GM23338 (cell line): ENCODE data around the gene TBX10.

Experiments used
- CREB1 ChIP-seq: fragments of 250-450 bp; sonication (Bioruptor Pico); IDR thresholded peaks from 2 replicates; pipeline ENCODE4 v1.5.0; 2020; ENCODE audit warnings: low read depth, mild to moderate bottlenecking, moderate library complexity
- EZH2 ChIP-seq: fragments of 200-600 bp; sonication (generic); IDR thresholded peaks from one replicate; pipeline ENCODE4 v1.8.0; 2017; ENCODE audit warnings: antibody characterized with exemption, mild to moderate bottlenecking, low read depth; ENCODE audit not compliant: unreplicated experiment
- EZH2phosphoT487 ChIP-seq: fragments of 200-600 bp; sonication (generic); IDR thresholded peaks from one replicate; pipeline ENCODE4 v1.8.1; 2018; ENCODE audit warnings: antibody characterized with exemption; ENCODE audit not compliant: unreplicated experiment
- JUNB ChIP-seq: IDR thresholded peaks from one replicate; pipeline ENCODE4 v1.6.1; 2016; ENCODE audit warnings: antibody characterized with exemption; ENCODE audit not compliant: unreplicated experiment
- NANOG ChIP-seq: IDR thresholded peaks from 2 replicates; pipeline ENCODE4 v1.6.1; 2016; ENCODE audit warnings: antibody characterized with exemption, borderline replicate concordance
- POLR2AphosphoS5 ChIP-seq: IDR thresholded peaks from 2 replicates; pipeline ENCODE4 v1.6.1; 2016; ENCODE audit warnings: antibody characterized with exemption, low read depth
- ZNF114 ChIP-seq: fragments of 250-450 bp; sonication (Bioruptor Pico); IDR thresholded peaks from 2 replicates; pipeline ENCODE4 v1.5.0; 2020; ENCODE audit warnings: mild to moderate bottlenecking, moderate library complexity
- TF ChIP-seq, protein P1 (sequence below), 2 experiments: fragments of 200-600 bp in 1 of 2; sonication (generic) in 1 of 2; conservative IDR thresholded peaks; 2 replicates each; pipeline versions ENCODE4 v1.5.1 to v1.6.1; 2016 to 2017; ENCODE audit warnings: antibody characterized with exemption in 2 of 2, low read depth in 2 of 2, mild to moderate bottlenecking in 2 of 2, moderate library complexity in 1 of 2
- TF ChIP-seq, protein P2 (sequence below): IDR thresholded peaks from one replicate; pipeline ENCODE4 v1.6.1; 2018; ENCODE audit warnings: antibody characterized with exemption; ENCODE audit not compliant: unreplicated experiment
- TF ChIP-seq, protein P3 (sequence below): IDR thresholded peaks from 2 replicates; pipeline ENCODE4 v1.6.1; 2016; ENCODE audit warnings: antibody characterized with exemption
- TF ChIP-seq, protein P4 (sequence below): fragments of 250-450 bp; sonication (Bioruptor Pico); IDR thresholded peaks from 2 replicates; pipeline ENCODE4 v1.5.0; 2020; ENCODE audit warnings: mild to moderate bottlenecking, moderate library complexity

GRCh38 chr11:67662835-67663531, 23.4 kb upstream of the TBX10 start:
- TF ChIP-seq, protein P1, sequence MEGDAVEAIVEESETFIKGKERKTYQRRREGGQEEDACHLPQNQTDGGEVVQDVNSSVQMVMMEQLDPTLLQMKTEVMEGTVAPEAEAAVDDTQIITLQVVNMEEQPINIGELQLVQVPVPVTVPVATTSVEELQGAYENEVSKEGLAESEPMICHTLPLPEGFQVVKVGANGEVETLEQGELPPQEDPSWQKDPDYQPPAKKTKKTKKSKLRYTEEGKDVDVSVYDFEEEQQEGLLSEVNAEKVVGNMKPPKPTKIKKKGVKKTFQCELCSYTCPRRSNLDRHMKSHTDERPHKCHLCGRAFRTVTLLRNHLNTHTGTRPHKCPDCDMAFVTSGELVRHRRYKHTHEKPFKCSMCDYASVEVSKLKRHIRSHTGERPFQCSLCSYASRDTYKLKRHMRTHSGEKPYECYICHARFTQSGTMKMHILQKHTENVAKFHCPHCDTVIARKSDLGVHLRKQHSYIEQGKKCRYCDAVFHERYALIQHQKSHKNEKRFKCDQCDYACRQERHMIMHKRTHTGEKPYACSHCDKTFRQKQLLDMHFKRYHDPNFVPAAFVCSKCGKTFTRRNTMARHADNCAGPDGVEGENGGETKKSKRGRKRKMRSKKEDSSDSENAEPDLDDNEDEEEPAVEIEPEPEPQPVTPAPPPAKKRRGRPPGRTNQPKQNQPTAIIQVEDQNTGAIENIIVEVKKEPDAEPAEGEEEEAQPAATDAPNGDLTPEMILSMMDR (conservative IDR thresholded peaks at IDR 0.05; ENCODE audit: low read depth in 2 of 2): no peak
- TF ChIP-seq, protein P2, sequence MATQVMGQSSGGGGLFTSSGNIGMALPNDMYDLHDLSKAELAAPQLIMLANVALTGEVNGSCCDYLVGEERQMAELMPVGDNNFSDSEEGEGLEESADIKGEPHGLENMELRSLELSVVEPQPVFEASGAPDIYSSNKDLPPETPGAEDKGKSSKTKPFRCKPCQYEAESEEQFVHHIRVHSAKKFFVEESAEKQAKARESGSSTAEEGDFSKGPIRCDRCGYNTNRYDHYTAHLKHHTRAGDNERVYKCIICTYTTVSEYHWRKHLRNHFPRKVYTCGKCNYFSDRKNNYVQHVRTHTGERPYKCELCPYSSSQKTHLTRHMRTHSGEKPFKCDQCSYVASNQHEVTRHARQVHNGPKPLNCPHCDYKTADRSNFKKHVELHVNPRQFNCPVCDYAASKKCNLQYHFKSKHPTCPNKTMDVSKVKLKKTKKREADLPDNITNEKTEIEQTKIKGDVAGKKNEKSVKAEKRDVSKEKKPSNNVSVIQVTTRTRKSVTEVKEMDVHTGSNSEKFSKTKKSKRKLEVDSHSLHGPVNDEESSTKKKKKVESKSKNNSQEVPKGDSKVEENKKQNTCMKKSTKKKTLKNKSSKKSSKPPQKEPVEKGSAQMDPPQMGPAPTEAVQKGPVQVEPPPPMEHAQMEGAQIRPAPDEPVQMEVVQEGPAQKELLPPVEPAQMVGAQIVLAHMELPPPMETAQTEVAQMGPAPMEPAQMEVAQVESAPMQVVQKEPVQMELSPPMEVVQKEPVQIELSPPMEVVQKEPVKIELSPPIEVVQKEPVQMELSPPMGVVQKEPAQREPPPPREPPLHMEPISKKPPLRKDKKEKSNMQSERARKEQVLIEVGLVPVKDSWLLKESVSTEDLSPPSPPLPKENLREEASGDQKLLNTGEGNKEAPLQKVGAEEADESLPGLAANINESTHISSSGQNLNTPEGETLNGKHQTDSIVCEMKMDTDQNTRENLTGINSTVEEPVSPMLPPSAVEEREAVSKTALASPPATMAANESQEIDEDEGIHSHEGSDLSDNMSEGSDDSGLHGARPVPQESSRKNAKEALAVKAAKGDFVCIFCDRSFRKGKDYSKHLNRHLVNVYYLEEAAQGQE: no peak
- no peak for TF ChIP-seq EZH2phosphoT487
- TF ChIP-seq, protein P3, sequence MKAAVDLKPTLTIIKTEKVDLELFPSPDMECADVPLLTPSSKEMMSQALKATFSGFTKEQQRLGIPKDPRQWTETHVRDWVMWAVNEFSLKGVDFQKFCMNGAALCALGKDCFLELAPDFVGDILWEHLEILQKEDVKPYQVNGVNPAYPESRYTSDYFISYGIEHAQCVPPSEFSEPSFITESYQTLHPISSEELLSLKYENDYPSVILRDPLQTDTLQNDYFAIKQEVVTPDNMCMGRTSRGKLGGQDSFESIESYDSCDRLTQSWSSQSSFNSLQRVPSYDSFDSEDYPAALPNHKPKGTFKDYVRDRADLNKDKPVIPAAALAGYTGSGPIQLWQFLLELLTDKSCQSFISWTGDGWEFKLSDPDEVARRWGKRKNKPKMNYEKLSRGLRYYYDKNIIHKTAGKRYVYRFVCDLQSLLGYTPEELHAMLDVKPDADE: no peak
- no peak for TF ChIP-seq EZH2
- no peak for TF ChIP-seq NANOG
- no peak for TF ChIP-seq POLR2AphosphoS5
- TF ChIP-seq, protein P4, sequence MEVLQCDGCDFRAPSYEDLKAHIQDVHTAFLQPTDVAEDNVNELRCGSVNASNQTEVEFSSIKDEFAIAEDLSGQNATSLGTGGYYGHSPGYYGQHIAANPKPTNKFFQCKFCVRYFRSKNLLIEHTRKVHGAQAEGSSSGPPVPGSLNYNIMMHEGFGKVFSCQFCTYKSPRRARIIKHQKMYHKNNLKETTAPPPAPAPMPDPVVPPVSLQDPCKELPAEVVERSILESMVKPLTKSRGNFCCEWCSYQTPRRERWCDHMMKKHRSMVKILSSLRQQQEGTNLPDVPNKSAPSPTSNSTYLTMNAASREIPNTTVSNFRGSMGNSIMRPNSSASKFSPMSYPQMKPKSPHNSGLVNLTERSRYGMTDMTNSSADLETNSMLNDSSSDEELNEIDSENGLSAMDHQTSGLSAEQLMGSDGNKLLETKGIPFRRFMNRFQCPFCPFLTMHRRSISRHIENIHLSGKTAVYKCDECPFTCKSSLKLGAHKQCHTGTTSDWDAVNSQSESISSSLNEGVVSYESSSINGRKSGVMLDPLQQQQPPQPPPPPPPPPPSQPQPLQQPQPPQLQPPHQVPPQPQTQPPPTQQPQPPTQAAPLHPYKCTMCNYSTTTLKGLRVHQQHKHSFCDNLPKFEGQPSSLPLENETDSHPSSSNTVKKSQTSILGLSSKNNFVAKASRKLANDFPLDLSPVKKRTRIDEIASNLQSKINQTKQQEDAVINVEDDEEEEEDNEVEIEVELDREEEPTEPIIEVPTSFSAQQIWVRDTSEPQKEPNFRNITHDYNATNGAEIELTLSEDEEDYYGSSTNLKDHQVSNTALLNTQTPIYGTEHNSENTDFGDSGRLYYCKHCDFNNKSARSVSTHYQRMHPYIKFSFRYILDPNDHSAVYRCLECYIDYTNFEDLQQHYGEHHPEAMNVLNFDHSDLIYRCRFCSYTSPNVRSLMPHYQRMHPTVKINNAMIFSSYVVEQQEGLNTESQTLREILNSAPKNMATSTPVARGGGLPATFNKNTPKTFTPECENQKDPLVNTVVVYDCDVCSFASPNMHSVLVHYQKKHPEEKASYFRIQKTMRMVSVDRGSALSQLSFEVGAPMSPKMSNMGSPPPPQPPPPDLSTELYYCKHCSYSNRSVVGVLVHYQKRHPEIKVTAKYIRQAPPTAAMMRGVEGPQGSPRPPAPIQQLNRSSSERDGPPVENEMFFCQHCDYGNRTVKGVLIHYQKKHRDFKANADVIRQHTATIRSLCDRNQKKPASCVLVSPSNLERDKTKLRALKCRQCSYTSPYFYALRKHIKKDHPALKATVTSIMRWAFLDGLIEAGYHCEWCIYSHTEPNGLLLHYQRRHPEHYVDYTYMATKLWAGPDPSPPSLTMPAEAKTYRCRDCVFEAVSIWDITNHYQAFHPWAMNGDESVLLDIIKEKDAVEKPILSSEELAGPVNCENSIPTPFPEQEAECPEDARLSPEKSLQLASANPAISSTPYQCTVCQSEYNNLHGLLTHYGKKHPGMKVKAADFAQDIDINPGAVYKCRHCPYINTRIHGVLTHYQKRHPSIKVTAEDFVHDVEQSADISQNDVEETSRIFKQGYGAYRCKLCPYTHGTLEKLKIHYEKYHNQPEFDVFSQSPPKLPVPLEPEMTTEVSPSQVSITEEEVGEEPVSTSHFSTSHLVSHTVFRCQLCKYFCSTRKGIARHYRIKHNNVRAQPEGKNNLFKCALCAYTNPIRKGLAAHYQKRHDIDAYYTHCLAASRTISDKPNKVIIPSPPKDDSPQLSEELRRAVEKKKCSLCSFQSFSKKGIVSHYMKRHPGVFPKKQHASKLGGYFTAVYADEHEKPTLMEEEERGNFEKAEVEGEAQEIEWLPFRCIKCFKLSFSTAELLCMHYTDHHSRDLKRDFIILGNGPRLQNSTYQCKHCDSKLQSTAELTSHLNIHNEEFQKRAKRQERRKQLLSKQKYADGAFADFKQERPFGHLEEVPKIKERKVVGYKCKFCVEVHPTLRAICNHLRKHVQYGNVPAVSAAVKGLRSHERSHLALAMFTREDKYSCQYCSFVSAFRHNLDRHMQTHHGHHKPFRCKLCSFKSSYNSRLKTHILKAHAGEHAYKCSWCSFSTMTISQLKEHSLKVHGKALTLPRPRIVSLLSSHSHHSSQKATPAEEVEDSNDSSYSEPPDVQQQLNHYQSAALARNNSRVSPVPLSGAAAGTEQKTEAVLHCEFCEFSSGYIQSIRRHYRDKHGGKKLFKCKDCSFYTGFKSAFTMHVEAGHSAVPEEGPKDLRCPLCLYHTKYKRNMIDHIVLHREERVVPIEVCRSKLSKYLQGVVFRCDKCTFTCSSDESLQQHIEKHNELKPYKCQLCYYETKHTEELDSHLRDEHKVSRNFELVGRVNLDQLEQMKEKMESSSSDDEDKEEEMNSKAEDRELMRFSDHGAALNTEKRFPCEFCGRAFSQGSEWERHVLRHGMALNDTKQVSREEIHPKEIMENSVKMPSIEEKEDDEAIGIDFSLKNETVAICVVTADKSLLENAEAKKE (CRISPR knock-in tag): no peak
- no peak for TF ChIP-seq CREB1 (CRISPR knock-in tag)
- TF ChIP-seq JUNB: no peak
- no peak for TF ChIP-seq ZNF114
